Measurements from ENCODE around the gene CHST13. TPM values are rescaled to one million over a fixed set of nuclear protein-coding genes. Genes with fewer than 3 reads are reported as not detected.
"Not testable (repeated sequence)": the region's sequence is repeated elsewhere in the genome, so short reads cannot be mapped to it uniquely, and the experiment has no call there.

The CHST13 gene
- polyA plus RNA-seq, 1 donor from 2014 or later, result not detected

DNA sequence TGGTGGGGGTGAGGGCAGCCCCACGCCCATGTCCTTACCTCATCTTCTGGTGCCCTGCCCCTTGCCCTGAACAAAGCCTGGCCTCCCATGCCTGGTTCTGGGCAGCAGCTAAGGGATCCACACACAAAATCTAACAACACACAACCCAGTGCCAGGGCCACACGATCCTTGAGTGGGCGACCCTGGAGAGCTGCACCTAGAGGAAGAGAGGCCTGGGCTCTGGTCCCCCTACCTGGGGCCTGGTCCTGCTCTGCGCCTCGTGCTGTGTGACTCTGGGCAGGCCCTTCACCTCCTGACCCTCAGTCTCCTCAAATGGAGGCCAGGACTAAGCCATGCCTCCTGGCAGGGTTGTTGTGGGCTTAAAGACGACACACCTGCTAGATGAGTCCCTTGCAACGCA, 54.7 kb downstream of the CHST13 start:
- peaks cover 10% of the 10 kb centered on the region for H3K27me3 Mint-ChIP-seq
- no peaks in the 10 kb centered on the region for H3K9me3 Mint-ChIP-seq
- no peak overlapping the region for H3K4me3 Mint-ChIP-seq
- H3K27ac Mint-ChIP-seq, result no peak overlapping the region
- H3K36me3 Mint-ChIP-seq, result no peaks in the 10 kb centered on the region
- no peaks in the 10 kb centered on the region for H3K4me1 Mint-ChIP-seq

DNA sequence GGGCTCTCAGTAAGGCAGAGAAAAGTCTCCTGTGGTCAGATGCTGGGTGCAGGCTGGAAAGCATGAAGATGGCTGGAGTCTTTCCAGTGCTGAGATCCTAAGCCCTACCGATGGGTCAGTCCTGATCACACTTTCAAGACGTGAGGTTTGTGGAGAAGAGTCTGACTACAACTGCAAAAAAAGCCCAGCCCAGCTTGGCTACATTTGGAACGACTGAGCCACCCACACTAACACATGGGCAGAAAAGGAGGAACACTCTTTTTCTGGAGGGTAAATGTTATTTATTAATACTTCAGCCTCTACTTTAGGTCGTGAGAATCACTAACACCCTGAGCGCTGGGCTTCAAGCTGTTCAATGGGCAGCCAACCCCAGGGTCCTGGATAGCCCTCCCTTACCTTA, 56.8 kb downstream of the CHST13 start:
- Mint-ChIP-seq H3K36me3 (no peaks in the 10 kb centered on the region), H3K4me1 (no peaks in the 10 kb centered on the region), H3K27me3 (peaks cover 6% of the 10 kb centered on the region), H3K27ac (no peak overlapping the region), H3K4me3 (no peak overlapping the region), H3K9me3 (peaks cover 0 to 3% (median 0%) of the 10 kb centered on the region in 3 donors)

DNA sequence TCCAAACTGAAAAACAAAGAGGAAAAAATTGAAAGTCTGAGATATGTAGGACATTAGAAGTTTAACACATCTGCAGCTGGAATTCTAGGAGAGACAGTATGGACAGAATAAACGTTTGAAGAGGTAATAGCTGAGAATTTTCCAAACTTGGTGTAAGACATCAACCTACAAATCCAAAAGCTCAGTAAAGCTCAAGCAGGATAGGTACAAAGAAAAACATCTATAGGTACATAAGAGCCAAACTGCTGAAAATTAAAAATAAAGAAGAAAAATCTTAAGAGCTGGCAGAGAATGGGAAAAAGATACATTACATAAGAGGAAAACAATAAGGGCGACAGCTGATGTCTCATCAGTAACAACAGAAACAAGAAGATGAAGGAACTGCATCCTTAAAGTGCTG, 57.6 kb downstream of the CHST13 start:
- Mint-ChIP-seq H3K4me1 (no peaks in the 10 kb centered on the region), H3K27me3 (peaks cover 6% of the 10 kb centered on the region), H3K36me3 (no peaks in the 10 kb centered on the region), H3K4me3 (no peak overlapping the region), H3K9me3 (peaks cover 0 to 3% (median 0%) of the 10 kb centered on the region in 3 donors), H3K27ac (no peak overlapping the region)

DNA sequence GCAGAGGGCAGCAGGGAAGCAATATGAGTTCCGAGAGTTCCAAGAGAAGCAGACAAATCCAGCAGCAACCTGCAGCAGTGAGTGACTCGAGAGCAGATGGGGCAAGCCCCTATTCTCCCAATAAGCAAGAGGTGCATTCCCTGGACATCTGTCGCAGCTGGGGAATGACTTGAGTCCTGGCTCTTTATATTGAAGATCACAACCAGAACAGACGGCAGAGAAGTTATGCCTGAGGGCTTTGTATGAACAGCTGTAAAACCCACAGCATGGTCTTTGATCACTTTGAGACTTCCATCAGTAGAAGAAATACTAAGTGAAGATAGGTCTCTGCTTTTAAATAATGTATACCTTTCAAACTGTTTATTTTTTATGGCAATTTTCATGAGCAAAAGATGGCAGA, 58.4 kb downstream of the CHST13 start:
- no peak overlapping the region for H3K27ac Mint-ChIP-seq
- peaks cover 5% of the 10 kb centered on the region for H3K27me3 Mint-ChIP-seq
- H3K4me1 Mint-ChIP-seq, result no peaks in the 10 kb centered on the region
- no peaks in the 10 kb centered on the region for H3K36me3 Mint-ChIP-seq
- H3K9me3 Mint-ChIP-seq, result peaks cover 0 to 4% (median 3%) of the 10 kb centered on the region in 3 donors
- no peak overlapping the region for H3K4me3 Mint-ChIP-seq

DNA sequence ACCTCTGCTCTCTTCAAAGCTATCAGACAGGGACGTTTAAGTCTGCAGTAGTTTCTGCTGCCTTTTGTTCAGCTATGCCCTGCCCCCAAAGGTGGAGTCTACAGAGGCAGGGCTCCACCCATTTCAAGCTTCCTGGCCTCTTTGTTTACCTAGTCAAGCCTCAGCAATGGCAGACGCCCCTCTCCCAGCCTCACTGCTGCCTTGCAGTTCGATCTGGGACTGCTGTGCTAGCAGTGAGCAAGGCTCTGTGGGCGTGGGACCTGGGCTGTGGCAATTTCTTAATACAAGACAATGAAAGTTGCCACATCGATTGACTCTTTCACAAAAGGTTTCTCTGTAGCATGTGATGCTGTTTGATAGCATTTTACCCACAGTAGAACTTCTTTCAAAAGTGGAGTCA, 67.6 kb downstream of the CHST13 start:
- not testable (repeated sequence) for H3K4me1 Mint-ChIP-seq, H3K4me3 Mint-ChIP-seq, H3K36me3 Mint-ChIP-seq, H3K27ac Mint-ChIP-seq, H3K27me3 Mint-ChIP-seq
- peaks cover 0 to 18% (median 11%) of the 10 kb centered on the region in 3 donors for H3K9me3 Mint-ChIP-seq

Other genes with a start within 250 kb of the CHST13 start
- not detected for gene KLF15, start 166.7 kb upstream of the CHST13 start, polyA plus RNA-seq
- gene CFAP100, start 129.2 kb upstream of the CHST13 start, polyA plus RNA-seq, result not detected
- 9.1 TPM for gene ZXDC, start 48.3 kb upstream of the CHST13 start, polyA plus RNA-seq
- gene UROC1, start 6.4 kb upstream of the CHST13 start, polyA plus RNA-seq, result not detected
- not detected for gene C3orf22, start 34.8 kb downstream of the CHST13 start, polyA plus RNA-seq
- 0.28 TPM for gene TXNRD3, start 131.0 kb downstream of the CHST13 start, polyA plus RNA-seq
- gene CHCHD6, start 180.1 kb downstream of the CHST13 start, polyA plus RNA-seq, result 16.6 TPM